ENCODE results near the gene DCLK2. TPM values are rescaled to one million over a fixed set of nuclear protein-coding genes. Genes with fewer than 3 reads are reported as not detected.

DCLK2 gene
- total and polyA plus RNA-seq, 2 of the 13 experiments (the other 11 are each of a cell fraction or from before 2014, with no cell fraction given), result not detected

- peak; percentile 59; the same call in 1 of the 2 replicates for TF ChIP-seq RAD51 (IDR thresholded peaks at IDR 0.05; ENCODE audit: borderline replicate concordance)
- no peak for TF ChIP-seq ZNF550 (CRISPR knock-in tag; IDR thresholded peaks at IDR 0.05; ENCODE audit: borderline replicate concordance)
- TF ChIP-seq FOXA3 (CRISPR knock-in tag; IDR thresholded peaks at IDR 0.05), result peak; percentile 54; the same call in 1 of the 2 replicates
- TF ChIP-seq JUND (CRISPR knock-in tag; IDR thresholded peaks at IDR 0.05), result peak; percentile 37; the same call in 1 of the 2 replicates
- TF ChIP-seq, protein P1, sequence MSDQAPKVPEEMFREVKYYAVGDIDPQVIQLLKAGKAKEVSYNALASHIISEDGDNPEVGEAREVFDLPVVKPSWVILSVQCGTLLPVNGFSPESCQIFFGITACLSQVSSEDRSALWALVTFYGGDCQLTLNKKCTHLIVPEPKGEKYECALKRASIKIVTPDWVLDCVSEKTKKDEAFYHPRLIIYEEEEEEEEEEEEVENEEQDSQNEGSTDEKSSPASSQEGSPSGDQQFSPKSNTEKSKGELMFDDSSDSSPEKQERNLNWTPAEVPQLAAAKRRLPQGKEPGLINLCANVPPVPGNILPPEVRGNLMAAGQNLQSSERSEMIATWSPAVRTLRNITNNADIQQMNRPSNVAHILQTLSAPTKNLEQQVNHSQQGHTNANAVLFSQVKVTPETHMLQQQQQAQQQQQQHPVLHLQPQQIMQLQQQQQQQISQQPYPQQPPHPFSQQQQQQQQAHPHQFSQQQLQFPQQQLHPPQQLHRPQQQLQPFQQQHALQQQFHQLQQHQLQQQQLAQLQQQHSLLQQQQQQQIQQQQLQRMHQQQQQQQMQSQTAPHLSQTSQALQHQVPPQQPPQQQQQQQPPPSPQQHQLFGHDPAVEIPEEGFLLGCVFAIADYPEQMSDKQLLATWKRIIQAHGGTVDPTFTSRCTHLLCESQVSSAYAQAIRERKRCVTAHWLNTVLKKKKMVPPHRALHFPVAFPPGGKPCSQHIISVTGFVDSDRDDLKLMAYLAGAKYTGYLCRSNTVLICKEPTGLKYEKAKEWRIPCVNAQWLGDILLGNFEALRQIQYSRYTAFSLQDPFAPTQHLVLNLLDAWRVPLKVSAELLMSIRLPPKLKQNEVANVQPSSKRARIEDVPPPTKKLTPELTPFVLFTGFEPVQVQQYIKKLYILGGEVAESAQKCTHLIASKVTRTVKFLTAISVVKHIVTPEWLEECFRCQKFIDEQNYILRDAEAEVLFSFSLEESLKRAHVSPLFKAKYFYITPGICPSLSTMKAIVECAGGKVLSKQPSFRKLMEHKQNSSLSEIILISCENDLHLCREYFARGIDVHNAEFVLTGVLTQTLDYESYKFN (CRISPR knock-in tag; conservative IDR thresholded peaks at IDR 0.05), result no peak
- no peak for TF ChIP-seq NR1H2 (CRISPR knock-in tag; IDR thresholded peaks at IDR 0.05; ENCODE audit: borderline replicate concordance, low read depth)
- TF ChIP-seq ATF7 (IDR thresholded peaks at IDR 0.05), result peak; percentile 54; the same call in 1 of the 2 replicates
- TF ChIP-seq ATF7 (CRISPR knock-in tag; IDR thresholded peaks at IDR 0.05), result no peak
- TF ChIP-seq ZNF549 (CRISPR knock-in tag; IDR thresholded peaks at IDR 0.05), result no peak
- no peak for TF ChIP-seq ZSCAN5A (CRISPR knock-in tag; IDR thresholded peaks at IDR 0.05; ENCODE audit: borderline replicate concordance)
- TF ChIP-seq, protein P2, sequence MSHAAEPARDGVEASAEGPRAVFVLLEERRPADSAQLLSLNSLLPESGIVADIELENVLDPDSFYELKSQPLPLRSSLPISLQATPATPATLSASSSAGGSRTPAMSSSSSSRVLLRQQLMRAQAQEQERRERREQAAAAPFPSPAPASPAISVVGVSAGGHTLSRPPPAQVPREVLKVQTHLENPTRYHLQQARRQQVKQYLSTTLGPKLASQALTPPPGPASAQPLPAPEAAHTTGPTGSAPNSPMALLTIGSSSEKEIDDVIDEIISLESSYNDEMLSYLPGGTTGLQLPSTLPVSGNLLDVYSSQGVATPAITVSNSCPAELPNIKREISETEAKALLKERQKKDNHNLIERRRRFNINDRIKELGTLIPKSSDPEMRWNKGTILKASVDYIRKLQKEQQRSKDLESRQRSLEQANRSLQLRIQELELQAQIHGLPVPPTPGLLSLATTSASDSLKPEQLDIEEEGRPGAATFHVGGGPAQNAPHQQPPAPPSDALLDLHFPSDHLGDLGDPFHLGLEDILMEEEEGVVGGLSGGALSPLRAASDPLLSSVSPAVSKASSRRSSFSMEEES (CRISPR knock-in tag; IDR thresholded peaks at IDR 0.05), result peak; percentile 63
- no peak for TF ChIP-seq ZNF557 (CRISPR knock-in tag; IDR thresholded peaks at IDR 0.05)
- TF ChIP-seq ZNF740 (CRISPR knock-in tag; IDR thresholded peaks at IDR 0.05), result no peak
- no peak for TF ChIP-seq PHF21A (CRISPR knock-in tag; IDR thresholded peaks at IDR 0.05)
- no peak for TF ChIP-seq XBP1 (CRISPR knock-in tag; IDR thresholded peaks at IDR 0.05)
- TF ChIP-seq RELA (CRISPR knock-in tag; IDR thresholded peaks at IDR 0.05), result no peak
- TF ChIP-seq ZSCAN30 (CRISPR knock-in tag; IDR thresholded peaks at IDR 0.05), result no peak
- TF ChIP-seq ZNF569 (CRISPR knock-in tag; IDR thresholded peaks at IDR 0.05; ENCODE audit: borderline replicate concordance), result no peak
- TF ChIP-seq, protein P3, sequence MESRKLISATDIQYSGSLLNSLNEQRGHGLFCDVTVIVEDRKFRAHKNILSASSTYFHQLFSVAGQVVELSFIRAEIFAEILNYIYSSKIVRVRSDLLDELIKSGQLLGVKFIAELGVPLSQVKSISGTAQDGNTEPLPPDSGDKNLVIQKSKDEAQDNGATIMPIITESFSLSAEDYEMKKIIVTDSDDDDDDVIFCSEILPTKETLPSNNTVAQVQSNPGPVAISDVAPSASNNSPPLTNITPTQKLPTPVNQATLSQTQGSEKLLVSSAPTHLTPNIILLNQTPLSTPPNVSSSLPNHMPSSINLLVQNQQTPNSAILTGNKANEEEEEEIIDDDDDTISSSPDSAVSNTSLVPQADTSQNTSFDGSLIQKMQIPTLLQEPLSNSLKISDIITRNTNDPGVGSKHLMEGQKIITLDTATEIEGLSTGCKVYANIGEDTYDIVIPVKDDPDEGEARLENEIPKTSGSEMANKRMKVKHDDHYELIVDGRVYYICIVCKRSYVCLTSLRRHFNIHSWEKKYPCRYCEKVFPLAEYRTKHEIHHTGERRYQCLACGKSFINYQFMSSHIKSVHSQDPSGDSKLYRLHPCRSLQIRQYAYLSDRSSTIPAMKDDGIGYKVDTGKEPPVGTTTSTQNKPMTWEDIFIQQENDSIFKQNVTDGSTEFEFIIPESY (CRISPR knock-in tag; IDR thresholded peaks at IDR 0.05), result peak; percentile 47; the same call in 1 of the 2 replicates
- TF ChIP-seq RBAK (CRISPR knock-in tag; IDR thresholded peaks at IDR 0.05), result no peak
These were observed 224.3 kb downstream of the DCLK2 start (continued) for GRCh38 chr4:150302553-150302952.
